H1 (cell line): Measurements from ENCODE around the gene PLG. TPM values are rescaled to one million over a fixed set of nuclear protein-coding genes. Genes with fewer than 3 reads are reported as not detected.

Experiments
- CHD7 ChIP-seq: fragments of 300-600 bp; sonication (generic); IDR thresholded peaks from 2 replicates; pipeline ENCODE4 v1.7.1; 2012; ENCODE audit warnings: low read length, moderate library complexity, mild to moderate bottlenecking, inconsistent platforms; ENCODE audit not compliant: insufficient replicate concordance
- polyA plus RNA-seq, 7 experiments: library from polyadenylated mRNA; depleted of rRNA in 3 of 7; stranded (reverse) in 5 of 7; unstranded in 2 of 7; fragments of >200 nt in 5 of 7; fragments of 200-250 nt in 2 of 7; gene quantifications; 1 replicate in 5 of 7; 2 replicates in 1 of 7; 4 replicates in 1 of 7; pipeline versions ENCODE4 v1.2.1 to v1.2.3, GENCODE V29; 2011 to 2013; ENCODE audit warnings: missing spikeins in 2 of 7, mixed read lengths in 2 of 7
- total RNA-seq: library from RNA; stranded (reverse); fragmentation: NEBNext Ultra II Directional; extraction: Animal tissue kit (Norgen Biotek cat#: 25700); gene quantifications from 2 replicates; pipeline ENCODE4 v1.2.1, GENCODE V29; 2021

PLG gene
- total and polyA plus RNA-seq, 2 of the 8 experiments (the other 6 are each of a cell fraction or from before 2014, with no cell fraction given) = not detected

DNA sequence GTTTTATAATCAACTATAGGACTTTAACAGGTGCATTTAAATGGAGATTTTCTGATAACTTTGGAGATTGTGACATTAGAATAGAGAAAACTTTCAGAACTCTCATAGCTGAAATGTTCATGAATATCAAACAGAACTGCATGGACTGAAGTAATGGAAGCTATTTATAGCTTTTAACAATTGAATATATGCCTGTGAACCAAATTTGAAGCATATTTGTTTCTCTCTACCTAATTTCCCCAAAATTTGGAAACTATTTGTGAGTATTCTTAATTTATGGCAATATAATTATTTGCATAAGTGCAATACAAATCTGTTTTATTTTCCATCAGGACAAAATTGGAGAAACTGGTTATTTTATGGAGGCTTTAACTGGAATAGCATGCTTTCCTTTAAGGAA, 96.6 kb downstream of the PLG start (continued):
- TF ChIP-seq CHD7 = no peak
- TF ChIP-seq, all 59 proteins: peak for 0
